T-helper 2 cell treated with Interferon-gamma antibody and Interleukin-4, amounts not matched to agents 5 μg/mL and 100 μg/mL, for 36 hours (primary cell): ENCODE measurements around the gene IDI2.
"Not testable (repeated sequence)": the region's sequence is repeated elsewhere in the genome, so short reads cannot be mapped to it uniquely, and the experiment has no call there.

ENCODE experiments used
- DNase-seq: peaks from one replicate; pipeline ENCODE4 v3.0.0; 2021; ENCODE audit warnings: low spot score
- H3K27ac Mint-ChIP-seq: one replicate; pipeline ENCODE4 v1.8.0; 2021; ENCODE audit warnings: mild to moderate bottlenecking, mixed read lengths
- H3K27me3 Mint-ChIP-seq: one replicate; pipeline ENCODE4 v1.8.0; 2021; ENCODE audit warnings: low read depth, mixed read lengths
- H3K36me3 Mint-ChIP-seq: one replicate; pipeline ENCODE4 v1.8.0; 2021; ENCODE audit warnings: low read depth, mixed read lengths
- H3K4me1 Mint-ChIP-seq: one replicate; pipeline ENCODE4 v1.8.0; 2021; ENCODE audit warnings: low read depth, mixed read lengths
- H3K4me3 Mint-ChIP-seq: one replicate; pipeline ENCODE4 v1.8.0; 2022; ENCODE audit warnings: mild to moderate bottlenecking, moderate library complexity, mixed read lengths
- H3K9me3 Mint-ChIP-seq: one replicate; pipeline ENCODE4 v1.8.0; 2021; ENCODE audit warnings: mixed read lengths

IDI2 gene

GRCh38 chr10:1025683-1026082 lies at the start of gene IDI2:
TSS of gene IDI2 (minus strand) at chr10:1025859. CDS start at chr10:1024723, 1,136 bp downstream.
- Mint-ChIP-seq H3K27me3 (no peaks in the 10 kb centered on the region), H3K9me3 (no peaks in the 10 kb centered on the region), H3K36me3 (peaks cover 3% of the 10 kb centered on the region), H3K27ac (no peak within 1 kb of the TSS), H3K4me3 (no peak within 1 kb of the TSS), H3K4me1 (no peaks in the 10 kb centered on the region)
- DNase-seq: no peak

DNA sequence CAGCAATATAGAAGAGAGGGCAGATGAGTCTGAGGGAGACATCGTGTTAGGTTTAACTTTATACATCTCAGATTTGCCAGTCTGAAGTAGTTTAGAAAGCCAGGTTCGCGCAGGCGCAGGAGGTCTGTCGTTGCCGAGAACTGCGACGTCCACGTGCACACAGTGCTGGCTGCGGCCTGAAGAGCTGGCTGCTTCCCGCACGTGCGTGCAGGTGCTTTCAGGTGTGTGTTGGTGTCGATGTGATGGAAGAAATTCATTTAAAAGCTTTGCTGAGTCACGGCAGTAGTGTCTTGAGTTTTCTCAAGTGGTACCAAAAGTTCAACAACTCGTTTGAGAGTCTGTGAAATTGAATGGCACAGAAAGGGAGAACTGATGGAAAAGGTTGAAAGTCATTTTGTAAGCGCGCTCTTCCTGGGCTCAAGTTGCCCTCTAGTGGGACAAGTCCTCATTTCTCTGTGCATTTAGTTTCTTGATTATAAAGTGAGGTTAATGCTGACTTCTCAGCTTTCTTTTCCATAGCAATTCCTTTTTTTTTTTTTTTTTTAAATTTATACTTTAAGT lies 49.2 kb upstream of the IDI2 start:
- H3K9me3 Mint-ChIP-seq: no peaks in the 10 kb centered on the region
- peaks cover 30% of the 10 kb centered on the region for H3K36me3 Mint-ChIP-seq
- no peak overlapping the region for H3K4me3 Mint-ChIP-seq
- H3K27me3 Mint-ChIP-seq: no peaks in the 10 kb centered on the region
- DNase-seq: no peak
- peaks cover under 1% of the 10 kb centered on the region for H3K4me1 Mint-ChIP-seq
- H3K27ac Mint-ChIP-seq: no peak overlapping the region

GRCh38 chr10:1074052-1074747 lies 48.5 kb upstream of the IDI2 start:
- H3K27me3 Mint-ChIP-seq: no peaks in the 10 kb centered on the region
- peaks cover 6% of the 10 kb centered on the region for H3K4me1 Mint-ChIP-seq
- peaks cover 27% of the 10 kb centered on the region for H3K36me3 Mint-ChIP-seq
- H3K9me3 Mint-ChIP-seq: no peaks in the 10 kb centered on the region
- H3K4me3 Mint-ChIP-seq: no peak overlapping the region
- no peak for DNase-seq
- H3K27ac Mint-ChIP-seq: no peak overlapping the region

GRCh38 chr10:1070919-1071318 lies 45.3 kb upstream of the IDI2 start:
- Mint-ChIP-seq H3K27ac (no peak overlapping the region), H3K36me3 (peaks cover 19% of the 10 kb centered on the region), H3K9me3 (no peaks in the 10 kb centered on the region), H3K4me3 (no peak overlapping the region), H3K27me3 (no peaks in the 10 kb centered on the region), H3K4me1 (peaks cover 27% of the 10 kb centered on the region)
- no peak for DNase-seq

- peak overlapping the region; percentile 5 for H3K27ac Mint-ChIP-seq
- H3K36me3 Mint-ChIP-seq: peaks cover 27% of the 10 kb centered on the region
- no peaks in the 10 kb centered on the region for H3K27me3 Mint-ChIP-seq
- no peak overlapping the region for H3K4me3 Mint-ChIP-seq
- H3K9me3 Mint-ChIP-seq: no peaks in the 10 kb centered on the region
- DNase-seq: no peak
- H3K4me1 Mint-ChIP-seq: peaks cover 37% of the 10 kb centered on the region
Measured at GRCh38 chr10:1068380-1069361, 43.0 kb upstream of the IDI2 start.

GRCh38 chr10:1066734-1067133 lies 41.1 kb upstream of the IDI2 start:
- peaks cover 56% of the 10 kb centered on the region for H3K4me1 Mint-ChIP-seq
- not testable (repeated sequence) for H3K27ac Mint-ChIP-seq, DNase-seq, H3K27me3 Mint-ChIP-seq, H3K9me3 Mint-ChIP-seq, H3K4me3 Mint-ChIP-seq
- H3K36me3 Mint-ChIP-seq: peaks cover 20% of the 10 kb centered on the region

GRCh38 chr10:1064964-1065247 lies 39.2 kb upstream of the IDI2 start:
- DNase-seq: no peak
- Mint-ChIP-seq H3K27me3 (no peaks in the 10 kb centered on the region), H3K4me3 (no peak overlapping the region), H3K36me3 (peaks cover 25% of the 10 kb centered on the region), H3K27ac (no peak overlapping the region), H3K9me3 (no peaks in the 10 kb centered on the region), H3K4me1 (peaks cover 65% of the 10 kb centered on the region)

DNA sequence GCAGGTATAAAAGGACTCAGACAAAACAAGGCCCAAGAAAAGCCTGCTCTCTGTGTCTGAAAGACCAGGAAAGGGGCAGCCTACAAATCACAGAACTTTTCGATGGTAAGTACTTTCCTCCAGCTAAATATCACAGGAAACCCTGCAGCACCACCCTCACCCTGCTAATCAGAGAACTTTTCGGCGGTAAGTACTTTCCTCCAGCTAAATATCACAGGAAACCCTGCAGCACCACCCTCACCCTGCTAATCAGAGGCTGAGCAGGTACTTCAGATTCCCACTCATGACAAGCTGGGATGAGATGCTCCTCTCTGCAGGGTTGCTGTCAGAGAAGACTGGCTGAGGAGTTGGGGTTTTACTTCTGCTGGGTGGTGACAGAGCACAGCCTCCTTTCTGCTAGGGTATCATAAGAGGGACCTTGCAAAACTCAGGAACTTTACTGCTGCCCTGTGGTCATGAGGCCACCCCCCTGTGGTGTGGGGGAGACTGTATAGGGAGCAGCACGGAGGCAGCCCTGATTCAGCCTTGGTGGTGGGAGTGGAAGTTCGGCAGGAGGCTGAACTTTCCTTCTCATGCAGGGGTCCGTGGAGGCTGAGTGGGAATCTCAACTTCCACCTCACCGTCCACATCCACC lies 37.7 kb upstream of the IDI2 start:
- Mint-ChIP-seq H3K27me3 (no peaks in the 10 kb centered on the region), H3K9me3 (no peaks in the 10 kb centered on the region), H3K4me3 (peak overlapping the region; percentile 51), H3K36me3 (peaks cover 33% of the 10 kb centered on the region), H3K4me1 (peaks cover 63% of the 10 kb centered on the region), H3K27ac (peak overlapping the region; percentile 55)
- no peak for DNase-seq

DNA sequence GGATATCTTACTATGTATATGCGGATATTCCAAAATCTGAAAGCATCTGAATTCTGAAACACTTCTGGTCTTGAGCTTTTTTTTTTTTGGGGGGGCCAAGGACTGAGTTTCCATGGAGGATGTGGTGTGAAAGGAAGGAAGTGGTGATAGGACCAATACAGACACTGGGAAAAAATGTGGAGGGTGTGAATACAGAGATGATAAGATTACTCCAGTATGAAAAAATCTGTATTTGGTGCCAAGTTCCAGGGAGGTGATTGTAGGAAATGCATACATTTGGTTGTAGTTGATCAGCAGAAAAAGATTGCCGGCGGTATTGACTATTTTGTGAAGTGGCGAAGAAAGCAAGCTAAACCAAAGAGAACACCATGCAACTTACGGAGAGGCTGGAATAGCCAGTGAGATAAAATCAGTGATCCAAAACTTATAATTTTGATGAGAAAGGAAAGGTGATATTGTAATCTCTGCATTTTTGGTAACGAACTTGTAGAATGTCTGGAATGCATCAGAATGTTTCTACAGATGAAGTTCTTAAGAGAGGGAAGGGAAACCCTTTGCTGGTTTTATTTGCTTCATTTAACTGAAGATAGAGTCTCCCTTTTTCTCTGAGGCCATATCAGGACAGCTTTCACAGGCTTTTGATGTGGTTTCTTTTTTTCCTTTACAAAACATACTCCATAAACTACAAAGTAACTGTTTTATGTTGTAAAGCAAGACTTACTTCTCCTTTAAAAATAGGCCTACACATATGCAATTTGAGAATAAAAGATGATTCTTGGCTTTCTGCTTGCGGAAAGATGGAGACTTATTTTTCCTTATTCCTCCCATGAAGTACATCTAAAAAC lies 36.5 kb upstream of the IDI2 start:
- Mint-ChIP-seq H3K36me3 (peaks cover 39% of the 10 kb centered on the region), H3K4me3 (peak overlapping the region; percentile 51), H3K9me3 (no peaks in the 10 kb centered on the region), H3K27me3 (no peaks in the 10 kb centered on the region), H3K27ac (peak overlapping the region; percentile 55), H3K4me1 (peaks cover 64% of the 10 kb centered on the region)
- no peak for DNase-seq

DNA sequence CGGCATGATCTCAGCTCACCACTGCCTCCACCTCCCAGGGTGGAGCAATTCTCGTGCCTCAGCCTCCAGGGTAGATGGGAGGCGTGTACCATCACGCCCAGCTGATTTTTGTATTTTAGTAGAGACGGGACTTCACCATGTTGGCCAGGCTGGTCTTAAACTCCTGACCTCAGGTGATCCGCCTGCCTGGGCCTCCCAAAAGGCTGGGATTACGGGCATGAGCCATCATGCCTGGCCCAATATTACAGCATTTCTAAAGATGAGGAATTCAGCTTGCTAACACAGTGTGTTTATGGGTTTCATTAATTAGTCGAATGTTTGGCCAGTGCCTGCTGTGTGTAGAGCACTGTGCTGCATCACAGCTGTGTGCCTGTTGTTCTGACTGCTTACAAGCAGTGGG lies 34.2 kb upstream of the IDI2 start:
- no peaks in the 10 kb centered on the region for H3K27me3 Mint-ChIP-seq
- no peaks in the 10 kb centered on the region for H3K9me3 Mint-ChIP-seq
- DNase-seq: no peak
- H3K4me1 Mint-ChIP-seq: peaks cover 59% of the 10 kb centered on the region
- no peak overlapping the region for H3K27ac Mint-ChIP-seq
- H3K36me3 Mint-ChIP-seq: peaks cover 37% of the 10 kb centered on the region
- no peak overlapping the region for H3K4me3 Mint-ChIP-seq

DNA sequence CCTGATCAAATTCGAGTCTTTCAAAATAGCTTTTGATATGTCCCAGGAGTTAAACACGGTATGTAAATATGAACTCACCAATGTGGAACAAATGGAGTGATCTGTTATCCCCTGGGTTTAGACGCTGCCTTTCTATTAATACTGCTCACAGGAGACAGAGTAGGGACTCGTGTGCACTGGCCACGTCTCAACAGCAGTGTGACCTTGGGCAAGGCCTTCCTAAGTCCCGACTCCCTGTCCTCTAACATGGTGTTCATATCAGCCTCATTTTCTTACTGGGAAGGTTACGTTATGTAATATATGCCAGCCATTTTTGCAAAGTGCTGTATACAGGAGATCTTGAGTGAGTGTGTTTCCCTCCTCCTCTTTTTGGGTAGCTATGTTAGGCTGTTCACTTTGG lies 32.4 kb upstream of the IDI2 start:
- Mint-ChIP-seq H3K36me3 (peaks cover 43% of the 10 kb centered on the region), H3K9me3 (no peaks in the 10 kb centered on the region), H3K4me1 (peaks cover 65% of the 10 kb centered on the region), H3K27me3 (no peaks in the 10 kb centered on the region), H3K4me3 (peak overlapping the region; percentile 97), H3K27ac (peak overlapping the region; percentile 95)
- no peak for DNase-seq

DNA sequence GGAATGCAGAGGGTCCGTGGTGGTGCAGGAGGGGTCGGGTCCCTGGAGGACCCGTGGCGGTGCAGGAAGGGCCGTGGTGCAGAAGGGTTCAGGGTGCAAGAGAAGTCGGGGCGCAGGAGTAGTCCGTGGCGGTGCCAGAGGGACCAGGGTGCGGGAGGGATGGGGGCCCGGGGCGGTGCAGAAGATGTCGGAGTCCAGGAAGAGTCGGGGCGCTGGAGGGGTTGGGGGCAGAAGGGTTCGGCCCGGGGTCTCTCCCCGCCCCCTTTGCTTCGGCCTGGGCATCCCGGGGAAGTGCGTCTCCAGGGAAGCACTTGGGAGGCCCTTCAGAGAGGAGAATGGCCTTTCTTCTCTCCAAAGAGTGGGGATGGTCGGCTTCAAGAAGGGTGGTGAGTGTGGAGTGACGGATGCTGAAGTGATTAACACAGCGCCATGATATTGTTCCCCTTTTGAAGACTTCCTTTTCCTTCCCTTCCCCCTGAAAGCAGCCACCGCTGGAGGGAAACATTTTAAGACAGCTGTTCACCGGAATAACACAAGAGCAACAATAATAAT lies 31.5 kb upstream of the IDI2 start:
- DNase-seq: no peak
- H3K27me3 Mint-ChIP-seq: no peaks in the 10 kb centered on the region
- H3K36me3 Mint-ChIP-seq: peaks cover 49% of the 10 kb centered on the region
- no peaks in the 10 kb centered on the region for H3K9me3 Mint-ChIP-seq
- peak overlapping the region; percentile 97 for H3K4me3 Mint-ChIP-seq
- peak overlapping the region; percentile 95 for H3K27ac Mint-ChIP-seq
- peaks cover 66% of the 10 kb centered on the region for H3K4me1 Mint-ChIP-seq
